ENCODE measurements around the gene GLA.

DNA sequence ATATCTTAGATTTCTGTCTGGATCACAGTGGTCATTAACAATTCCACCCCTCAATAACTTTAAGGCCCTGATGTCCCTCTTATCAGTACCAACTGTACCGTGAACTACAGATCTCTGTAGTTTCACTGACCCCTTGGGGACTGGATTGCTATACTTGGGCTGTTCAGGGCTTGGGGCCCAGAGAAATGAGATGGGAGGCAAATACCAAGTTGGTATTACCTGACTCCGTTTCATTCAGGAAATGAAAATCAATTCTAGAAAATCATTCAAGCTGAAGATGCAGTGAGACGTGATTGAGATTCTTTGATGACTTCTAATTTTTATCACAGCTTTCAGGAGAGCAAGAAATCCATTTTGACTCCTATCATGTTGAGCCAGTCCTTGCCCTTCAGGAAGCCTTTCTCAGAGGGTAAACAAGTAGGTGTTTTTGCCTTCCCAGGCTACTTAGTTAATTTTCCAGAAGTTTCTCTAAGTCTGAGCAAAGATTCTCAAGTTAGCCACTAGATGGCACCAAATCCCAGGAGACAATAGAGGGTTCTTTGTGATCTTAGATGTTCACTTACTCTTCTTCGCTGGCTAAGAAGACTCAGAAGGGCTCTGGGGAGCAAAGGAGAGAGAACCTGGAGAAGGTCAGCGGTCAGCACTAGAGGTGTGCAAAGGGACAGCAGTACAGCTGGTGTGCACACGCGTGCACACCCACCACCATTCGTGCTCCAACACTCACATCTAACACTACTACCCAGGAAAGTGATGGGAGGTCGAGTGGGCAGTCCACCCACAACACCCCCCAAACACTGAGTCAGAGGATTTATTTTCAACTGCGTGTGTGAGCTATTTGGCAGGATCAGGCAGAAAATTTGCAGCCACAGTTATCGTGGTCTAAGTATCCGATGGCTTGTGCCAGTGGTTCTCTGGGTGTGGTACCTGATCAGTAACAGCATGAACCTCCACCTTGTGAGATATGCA is 7.7 kb upstream of the GLA start:
- TF ChIP-seq, protein P1, sequence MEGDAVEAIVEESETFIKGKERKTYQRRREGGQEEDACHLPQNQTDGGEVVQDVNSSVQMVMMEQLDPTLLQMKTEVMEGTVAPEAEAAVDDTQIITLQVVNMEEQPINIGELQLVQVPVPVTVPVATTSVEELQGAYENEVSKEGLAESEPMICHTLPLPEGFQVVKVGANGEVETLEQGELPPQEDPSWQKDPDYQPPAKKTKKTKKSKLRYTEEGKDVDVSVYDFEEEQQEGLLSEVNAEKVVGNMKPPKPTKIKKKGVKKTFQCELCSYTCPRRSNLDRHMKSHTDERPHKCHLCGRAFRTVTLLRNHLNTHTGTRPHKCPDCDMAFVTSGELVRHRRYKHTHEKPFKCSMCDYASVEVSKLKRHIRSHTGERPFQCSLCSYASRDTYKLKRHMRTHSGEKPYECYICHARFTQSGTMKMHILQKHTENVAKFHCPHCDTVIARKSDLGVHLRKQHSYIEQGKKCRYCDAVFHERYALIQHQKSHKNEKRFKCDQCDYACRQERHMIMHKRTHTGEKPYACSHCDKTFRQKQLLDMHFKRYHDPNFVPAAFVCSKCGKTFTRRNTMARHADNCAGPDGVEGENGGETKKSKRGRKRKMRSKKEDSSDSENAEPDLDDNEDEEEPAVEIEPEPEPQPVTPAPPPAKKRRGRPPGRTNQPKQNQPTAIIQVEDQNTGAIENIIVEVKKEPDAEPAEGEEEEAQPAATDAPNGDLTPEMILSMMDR (IDR thresholded peaks at IDR 0.05), result peak; percentile 72
- no peak for TF ChIP-seq EZH2phosphoT487 (IDR thresholded peaks at IDR 0.05)
